ENCODE results near the gene HSBP1L1.

DNA sequence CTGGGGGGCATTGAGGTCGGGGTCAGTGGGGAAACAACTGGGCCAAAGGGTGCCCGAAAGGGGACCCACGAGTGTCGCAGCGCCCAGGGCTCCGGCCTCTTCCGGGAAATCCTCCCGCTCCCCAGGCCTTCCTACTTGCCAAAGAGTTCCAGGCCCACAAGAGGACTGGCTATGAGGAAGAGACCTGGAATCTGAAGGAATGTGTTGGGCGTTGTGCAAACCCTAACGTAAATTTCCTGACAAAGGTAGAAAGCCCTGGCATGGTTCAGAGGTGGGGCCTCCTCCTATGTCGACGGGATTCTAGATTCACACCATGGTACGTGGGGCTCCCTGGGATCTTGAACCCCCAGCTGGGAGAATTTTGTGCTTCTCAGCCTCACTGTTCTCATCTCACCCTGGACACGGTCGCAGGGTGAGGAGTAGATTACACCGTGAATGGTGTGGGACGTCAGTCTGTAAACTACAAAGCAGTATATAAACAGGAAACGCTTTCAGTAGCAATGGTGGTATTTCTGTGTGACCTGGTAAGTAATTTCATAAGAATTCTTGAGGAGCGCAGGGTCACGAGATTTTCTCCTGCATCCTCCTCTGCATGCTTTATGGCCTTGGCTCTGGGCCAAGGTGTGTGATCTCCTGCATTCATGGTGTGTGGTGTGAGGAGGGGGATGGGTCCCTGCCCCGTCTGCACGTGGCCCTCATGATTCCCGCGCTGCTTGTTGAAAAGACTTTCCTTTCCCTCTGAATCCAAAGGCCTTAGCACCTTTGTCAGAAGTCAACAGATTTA lies 868 bp downstream of the HSBP1L1 start:
- TF ChIP-seq, protein P1, sequence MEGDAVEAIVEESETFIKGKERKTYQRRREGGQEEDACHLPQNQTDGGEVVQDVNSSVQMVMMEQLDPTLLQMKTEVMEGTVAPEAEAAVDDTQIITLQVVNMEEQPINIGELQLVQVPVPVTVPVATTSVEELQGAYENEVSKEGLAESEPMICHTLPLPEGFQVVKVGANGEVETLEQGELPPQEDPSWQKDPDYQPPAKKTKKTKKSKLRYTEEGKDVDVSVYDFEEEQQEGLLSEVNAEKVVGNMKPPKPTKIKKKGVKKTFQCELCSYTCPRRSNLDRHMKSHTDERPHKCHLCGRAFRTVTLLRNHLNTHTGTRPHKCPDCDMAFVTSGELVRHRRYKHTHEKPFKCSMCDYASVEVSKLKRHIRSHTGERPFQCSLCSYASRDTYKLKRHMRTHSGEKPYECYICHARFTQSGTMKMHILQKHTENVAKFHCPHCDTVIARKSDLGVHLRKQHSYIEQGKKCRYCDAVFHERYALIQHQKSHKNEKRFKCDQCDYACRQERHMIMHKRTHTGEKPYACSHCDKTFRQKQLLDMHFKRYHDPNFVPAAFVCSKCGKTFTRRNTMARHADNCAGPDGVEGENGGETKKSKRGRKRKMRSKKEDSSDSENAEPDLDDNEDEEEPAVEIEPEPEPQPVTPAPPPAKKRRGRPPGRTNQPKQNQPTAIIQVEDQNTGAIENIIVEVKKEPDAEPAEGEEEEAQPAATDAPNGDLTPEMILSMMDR (IDR thresholded peaks at IDR 0.05): no peak
- no peak for TF ChIP-seq EP300 (IDR thresholded peaks at IDR 0.05)
- TF ChIP-seq POLR2A (IDR thresholded peaks at IDR 0.05): no peak
